HG03025 (cell line): ENCODE data around the gene GPR132.

Experiments
- ATAC-seq: cut with Tn5 transposase; IDR thresholded peaks from one replicate; pipeline ENCODE4 v1.9.1; 2021; ENCODE audit warnings: mild to moderate bottlenecking, moderate library complexity; ENCODE audit not compliant: unreplicated experiment, low FRiP score

Gene GPR132

GRCh38 chr14:105063056-105063455 lies 2.2 kb downstream of the GPR132 start:
- no peak for ATAC-seq

DNA sequence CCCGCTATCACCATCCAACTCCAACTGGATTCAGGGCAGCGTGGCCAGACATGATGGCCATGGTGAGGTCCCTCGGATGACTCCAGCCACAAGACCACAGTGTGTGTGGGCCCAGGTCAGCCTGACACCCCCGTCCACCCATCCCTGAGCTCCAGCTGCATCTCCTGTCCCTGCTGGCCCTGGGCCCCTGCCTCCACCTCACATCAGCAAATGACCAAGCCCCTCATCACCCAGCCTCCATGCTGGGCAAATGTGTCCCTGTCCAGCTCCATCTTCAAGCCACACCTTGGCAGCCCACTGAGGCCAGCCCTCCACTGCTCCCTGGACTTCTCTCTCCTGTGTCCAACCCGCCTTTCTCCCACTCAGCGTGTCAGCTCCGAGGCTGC lies 3.2 kb downstream of the GPR132 start:
- no peak for ATAC-seq

GRCh38 chr14:105061428-105062047 lies 3.7 kb downstream of the GPR132 start:
- no peak for ATAC-seq

GRCh38 chr14:105060751-105061427 lies 4.3 kb downstream of the GPR132 start:
- ATAC-seq, result no peak

DNA sequence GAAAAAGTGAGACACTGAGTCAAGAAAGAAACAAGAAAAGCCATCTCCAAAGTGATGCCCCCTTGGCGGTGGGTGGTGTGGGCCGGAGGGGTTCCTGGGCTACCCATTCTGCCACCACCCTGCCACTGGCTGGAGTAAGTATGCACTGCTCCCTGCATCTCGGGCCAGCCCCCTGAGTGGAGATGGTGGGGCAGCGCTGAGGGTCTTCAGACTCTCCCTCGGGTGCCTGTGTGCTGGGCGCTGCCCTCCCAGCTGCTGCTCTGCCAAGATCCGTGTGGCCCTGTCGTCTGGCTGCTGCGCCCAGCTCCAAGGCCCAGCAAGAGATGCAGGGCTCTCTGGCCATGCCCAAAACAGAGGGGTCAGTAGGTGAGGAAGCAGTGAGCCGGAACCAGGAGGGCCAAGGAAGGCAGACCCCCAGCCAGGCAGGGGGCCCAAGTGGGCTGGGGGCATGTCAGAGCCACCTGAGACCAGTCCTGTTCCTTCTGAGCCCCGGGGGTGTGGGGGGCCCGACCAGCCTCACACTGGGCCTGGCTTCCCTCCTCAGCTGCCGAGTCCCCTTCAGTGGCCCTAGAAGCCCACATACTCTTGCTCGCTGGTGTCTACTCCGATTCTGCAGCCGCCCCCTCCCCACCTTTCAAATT lies 5.2 kb downstream of the GPR132 start:
- ATAC-seq, result no peak

- ATAC-seq, result no peak
Observed at GRCh38 chr14:105059035-105059924, 6.0 kb downstream of the GPR132 start.

DNA sequence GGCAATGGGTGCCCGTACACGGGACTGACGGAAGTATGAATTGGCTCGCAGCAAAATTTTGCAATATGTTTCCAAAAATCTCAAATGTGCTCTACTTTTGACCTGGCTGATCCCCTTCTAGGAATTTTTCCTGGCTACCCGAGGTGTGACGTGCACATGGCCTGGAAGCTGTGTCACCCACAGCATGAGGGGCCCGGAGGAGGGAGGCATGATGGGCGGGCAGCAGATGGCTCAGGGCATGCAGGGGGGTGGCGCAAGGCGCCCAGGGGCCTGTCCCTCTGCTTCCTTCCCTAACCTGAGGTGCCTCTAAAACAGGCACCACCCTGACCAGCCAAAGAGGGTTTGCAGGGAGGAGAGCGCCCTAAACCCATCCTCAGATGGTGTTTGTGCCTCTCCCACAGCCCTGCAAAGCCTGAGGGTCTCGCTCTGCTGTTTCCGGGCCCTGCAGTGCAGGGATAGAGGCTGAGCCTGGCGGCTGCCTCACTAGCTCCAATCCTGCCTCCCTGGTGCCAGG lies 6.7 kb downstream of the GPR132 start:
- ATAC-seq, result no peak

DNA sequence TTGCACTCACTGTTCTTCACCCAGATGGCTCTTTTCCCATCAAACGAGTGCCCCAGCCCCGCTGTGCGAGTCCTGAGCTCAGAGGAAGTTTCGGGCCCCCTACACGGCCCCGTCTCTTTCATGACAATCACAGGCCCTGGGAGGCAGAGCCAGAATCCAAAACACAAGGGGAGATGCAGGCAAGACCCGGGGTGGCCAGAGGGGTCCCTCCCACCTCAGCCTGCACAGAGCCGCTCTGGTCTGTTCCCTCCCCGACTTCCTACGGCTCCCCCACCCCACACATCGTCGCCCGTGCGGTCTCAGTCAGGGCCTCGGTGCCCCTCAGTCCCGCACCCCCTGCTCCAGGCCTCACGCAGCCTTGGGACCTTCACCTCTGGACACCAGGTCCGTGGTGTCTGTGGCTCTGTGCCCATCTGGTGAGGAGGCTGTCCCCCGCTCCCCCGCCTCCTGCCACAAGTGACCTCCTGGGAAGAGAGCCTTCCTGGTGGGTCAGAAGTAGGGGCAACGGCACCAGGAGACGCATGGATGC lies 8.9 kb downstream of the GPR132 start:
- no peak for ATAC-seq

GRCh38 chr14:105055736-105056302 lies 9.4 kb downstream of the GPR132 start:
- no peak for ATAC-seq

DNA sequence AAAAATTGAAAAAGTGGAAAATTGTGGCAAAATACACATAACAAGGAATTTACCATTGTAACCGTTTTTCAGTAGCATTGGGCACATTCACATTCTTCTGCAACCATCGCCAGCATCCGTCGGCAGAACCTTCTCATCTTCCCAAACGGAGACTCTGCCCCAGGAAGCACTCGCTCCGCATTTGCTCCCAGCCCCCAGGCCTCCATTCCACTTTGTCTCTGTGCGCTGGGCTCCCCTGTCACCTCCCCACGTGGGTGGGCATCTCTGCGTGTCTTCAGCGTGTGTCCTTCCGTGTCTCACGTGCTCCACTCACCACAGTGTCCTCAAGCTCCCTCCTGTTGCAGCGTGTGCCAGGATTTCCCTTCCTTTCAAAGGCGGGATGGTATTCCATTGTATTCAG lies 9.9 kb downstream of the GPR132 start:
- no peak for ATAC-seq

DNA sequence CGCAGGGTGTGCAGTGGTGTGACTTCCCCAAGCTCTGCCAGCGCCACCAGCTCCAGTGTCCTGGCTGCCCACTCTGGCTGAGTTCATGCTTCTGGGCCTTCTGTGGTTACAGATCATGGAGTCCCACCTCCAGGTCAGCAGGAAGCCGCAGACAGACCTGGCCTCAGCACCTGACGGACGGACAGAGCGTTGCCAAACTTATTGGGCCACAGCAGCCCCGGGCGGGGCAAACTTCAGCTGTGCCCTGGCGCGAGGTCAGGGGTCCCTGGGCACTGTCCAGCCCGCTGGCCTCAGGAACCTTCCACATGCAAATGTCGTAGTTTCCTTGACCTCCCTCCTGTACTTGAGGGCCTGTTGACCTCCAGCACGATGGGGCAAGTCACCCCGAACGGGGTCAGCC lies 11.2 kb downstream of the GPR132 start:
- no peak for ATAC-seq

DNA sequence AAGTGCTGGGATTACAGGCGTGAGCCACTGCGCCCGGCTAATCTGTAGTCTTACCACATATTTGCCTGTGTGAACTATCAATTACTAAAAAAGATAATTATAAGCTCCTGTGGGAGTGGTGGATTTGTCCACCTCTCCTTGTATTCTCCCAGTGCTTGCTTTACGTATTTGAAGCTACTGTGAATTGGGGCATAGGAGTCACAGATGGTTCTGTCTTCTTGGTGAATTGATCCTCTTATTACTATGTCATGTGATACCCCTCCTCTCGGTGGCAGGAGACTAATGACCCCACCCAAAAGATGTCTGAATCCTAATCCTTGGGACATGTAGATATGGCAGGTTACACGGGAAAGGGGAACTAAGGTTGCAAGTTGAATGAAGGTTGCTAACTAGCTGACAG lies 11.8 kb downstream of the GPR132 start:
- no peak for ATAC-seq

DNA sequence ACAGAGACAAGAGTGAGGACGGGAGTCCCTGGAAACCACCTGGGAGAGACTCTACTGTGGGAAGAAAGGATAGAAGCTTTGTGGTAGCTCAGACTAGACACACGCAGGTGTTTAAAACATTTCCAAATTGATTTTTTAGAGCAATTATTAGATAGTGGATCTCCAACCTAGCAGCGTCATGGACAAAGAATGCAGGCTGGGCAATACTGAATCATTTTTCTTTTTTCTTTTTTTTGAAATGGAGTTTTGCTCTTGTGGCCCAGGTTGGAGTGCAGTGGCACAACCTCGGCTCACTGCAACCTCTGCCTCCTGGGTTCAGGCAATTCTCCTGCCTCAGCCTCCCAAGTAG lies 13.1 kb downstream of the GPR132 start:
- ATAC-seq, result no peak

- no peak for ATAC-seq
Observed at GRCh38 chr14:105051182-105052109, 13.8 kb downstream of the GPR132 start.

DNA sequence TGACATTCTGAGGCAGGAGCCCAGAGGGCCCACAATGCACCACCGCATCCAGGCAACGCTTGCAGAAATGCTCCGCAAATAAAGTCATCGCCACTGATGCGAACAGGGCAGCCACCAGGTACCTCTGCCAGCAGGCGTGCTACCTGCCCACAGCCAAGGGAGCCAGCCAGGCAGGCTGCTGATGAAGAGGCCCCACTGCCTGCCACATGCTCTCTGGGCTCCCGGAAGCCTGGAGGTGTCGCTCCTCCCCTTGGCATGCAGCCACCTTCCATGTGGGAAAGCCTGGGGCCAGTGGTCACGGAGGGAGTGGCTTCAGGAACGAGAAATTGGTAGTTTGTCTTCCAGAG lies 14.7 kb downstream of the GPR132 start:
- ATAC-seq, result no peak

GRCh38 chr14:105049753-105050550 lies 15.3 kb downstream of the GPR132 start:
- ATAC-seq, result no peak

DNA sequence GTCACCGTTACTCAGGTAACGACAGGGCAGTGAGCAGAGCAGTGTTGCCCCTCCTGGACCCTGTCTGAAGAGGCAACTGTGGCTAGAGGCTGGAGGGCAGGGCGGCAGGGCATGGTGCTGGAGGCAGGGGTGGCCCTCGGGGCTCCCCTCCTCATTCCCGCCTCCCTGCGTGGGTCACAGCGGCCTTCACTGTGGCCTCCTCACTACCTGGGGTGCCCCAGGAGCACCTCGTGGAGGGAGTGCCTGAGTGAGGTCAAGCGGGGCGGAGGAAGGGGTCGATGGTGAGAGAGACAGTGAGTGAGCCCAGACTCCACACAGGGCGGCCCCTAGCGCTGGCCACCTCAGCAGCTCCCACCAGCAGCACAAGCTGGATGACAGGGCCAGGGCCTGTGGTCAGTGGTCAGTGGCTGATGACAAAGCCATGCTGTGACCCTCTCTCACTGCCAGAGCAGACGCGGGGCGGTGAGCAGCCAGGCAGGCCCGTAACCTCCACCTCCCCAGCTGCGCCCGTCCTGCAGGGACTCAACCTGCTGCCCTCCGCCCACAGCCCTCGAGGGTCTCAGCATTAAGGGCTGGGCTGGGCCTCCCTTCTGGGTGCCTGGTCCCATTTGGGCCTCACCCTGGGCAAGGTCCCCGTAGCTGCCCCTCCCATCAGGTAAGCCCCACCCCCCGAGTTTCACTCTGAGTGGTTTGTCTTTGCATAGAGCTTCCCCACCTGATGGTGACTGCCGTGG lies 17.8 kb downstream of the GPR132 start:
- no peak for ATAC-seq

GRCh38 chr14:105046891-105047282 lies 18.3 kb downstream of the GPR132 start:
- no peak for ATAC-seq
